Loucy (cell line): Measurements from ENCODE around the gene TMTC3.

Experiments
- EZH2phosphoT487 ChIP-seq: fragments of 200-600 bp; IDR thresholded peaks from 2 replicates; pipeline ENCODE4 v1.6.1; 2018; ENCODE audit warnings: antibody characterized with exemption, mild to moderate bottlenecking, moderate library complexity, borderline replicate concordance
- TF ChIP-seq, protein P1 (sequence below): fragments of 200-600 bp; sonication (generic); conservative IDR thresholded peaks from 2 replicates; pipeline ENCODE4 v1.5.1; 2014; ENCODE audit warnings: mild to moderate bottlenecking, antibody characterized with exemption, low read length

GRCh38 chr12:88187571-88187970 lies 45.5 kb downstream of the TMTC3 start:
- TF ChIP-seq, protein P1, sequence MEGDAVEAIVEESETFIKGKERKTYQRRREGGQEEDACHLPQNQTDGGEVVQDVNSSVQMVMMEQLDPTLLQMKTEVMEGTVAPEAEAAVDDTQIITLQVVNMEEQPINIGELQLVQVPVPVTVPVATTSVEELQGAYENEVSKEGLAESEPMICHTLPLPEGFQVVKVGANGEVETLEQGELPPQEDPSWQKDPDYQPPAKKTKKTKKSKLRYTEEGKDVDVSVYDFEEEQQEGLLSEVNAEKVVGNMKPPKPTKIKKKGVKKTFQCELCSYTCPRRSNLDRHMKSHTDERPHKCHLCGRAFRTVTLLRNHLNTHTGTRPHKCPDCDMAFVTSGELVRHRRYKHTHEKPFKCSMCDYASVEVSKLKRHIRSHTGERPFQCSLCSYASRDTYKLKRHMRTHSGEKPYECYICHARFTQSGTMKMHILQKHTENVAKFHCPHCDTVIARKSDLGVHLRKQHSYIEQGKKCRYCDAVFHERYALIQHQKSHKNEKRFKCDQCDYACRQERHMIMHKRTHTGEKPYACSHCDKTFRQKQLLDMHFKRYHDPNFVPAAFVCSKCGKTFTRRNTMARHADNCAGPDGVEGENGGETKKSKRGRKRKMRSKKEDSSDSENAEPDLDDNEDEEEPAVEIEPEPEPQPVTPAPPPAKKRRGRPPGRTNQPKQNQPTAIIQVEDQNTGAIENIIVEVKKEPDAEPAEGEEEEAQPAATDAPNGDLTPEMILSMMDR = no peak
- TF ChIP-seq EZH2phosphoT487 = no peak
